RWPE2 (cell line): ENCODE data around the gene POLH.

ENCODE experiments used
- ATAC-seq: fragments of 200-7000 bp; cut with Tn5 transposase; 3 replicates; pipeline ENCODE4 v1.9.1; 2021; ENCODE audit warnings: low read depth
- DNase-seq: peaks from one replicate; pipeline ENCODE4 v3.0.0-alpha.2; 2020; ENCODE audit warnings: low spot score
- H3K27ac ChIP-seq: fragments of 450-650 bp; 2 replicates; pipeline ENCODE4 v1.5.1; 2017; ENCODE audit warnings: mild to moderate bottlenecking; ENCODE audit not compliant: poor library complexity, severe bottlenecking
- H3K27me3 ChIP-seq: fragments of 250-450 bp; sonication (Bioruptor Pico); 2 replicates; pipeline ENCODE4 v1.5.1; 2021; ENCODE audit warnings: mild to moderate bottlenecking, moderate library complexity; ENCODE audit not compliant: insufficient read depth, poor library complexity, severe bottlenecking
- H3K36me3 ChIP-seq: fragments of 250-450 bp; sonication (Bioruptor Pico); 2 replicates; pipeline ENCODE4 v1.5.1; 2020; ENCODE audit warnings: low read depth, mild to moderate bottlenecking, moderate library complexity
- H3K4me1 ChIP-seq: fragments of 250-450 bp; sonication (Bioruptor Pico); 2 replicates; pipeline ENCODE4 v1.5.1; 2021; ENCODE audit warnings: mild to moderate bottlenecking, moderate library complexity; ENCODE audit not compliant: insufficient read depth, poor library complexity, severe bottlenecking
- H3K4me3 ChIP-seq: fragments of 250-450 bp; sonication (Bioruptor Pico); 2 replicates; pipeline ENCODE4 v1.5.1; 2021; ENCODE audit warnings: mild to moderate bottlenecking, moderate library complexity; ENCODE audit not compliant: severe bottlenecking
- H3K9me3 ChIP-seq: fragments of 250-450 bp; sonication (Bioruptor Pico); 2 replicates; pipeline ENCODE4 v1.5.1; 2021; ENCODE audit warnings: mild to moderate bottlenecking, moderate library complexity; ENCODE audit not compliant: severe bottlenecking
- CTCF ChIP-seq: fragments of 450-650 bp; IDR thresholded peaks from one replicate; pipeline ENCODE4 v1.5.1; 2017; ENCODE audit warnings: mild to moderate bottlenecking, moderate library complexity; ENCODE audit not compliant: poor library complexity, severe bottlenecking

The POLH gene

GRCh38 chr6:43570876-43571441 is 5.0 kb upstream of the POLH start:
- Histone ChIP-seq H3K27me3 (no peaks in the 10 kb centered on the region), H3K4me1 (no peaks in the 10 kb centered on the region), H3K36me3 (peaks cover 74% of the 10 kb centered on the region), H3K4me3 (no peak overlapping the region), H3K9me3 (no peaks in the 10 kb centered on the region), H3K27ac (no peak overlapping the region)
- TF ChIP-seq CTCF: no peak
- DNase-seq (no peak), ATAC-seq (no peak)

GRCh38 chr6:43572015-43572414 is 4.0 kb upstream of the POLH start:
- no peaks in the 10 kb centered on the region for H3K9me3 ChIP-seq
- H3K4me1 ChIP-seq: no peaks in the 10 kb centered on the region
- DNase-seq: no peak
- no peak overlapping the region for H3K27ac ChIP-seq
- H3K36me3 ChIP-seq: peaks cover 63% of the 10 kb centered on the region
- TF ChIP-seq CTCF: no peak
- H3K27me3 ChIP-seq: no peaks in the 10 kb centered on the region
- ATAC-seq: no peak
- H3K4me3 ChIP-seq: no peak overlapping the region

GRCh38 chr6:43575105-43575771 is 747 bp upstream of the POLH start:
- H3K4me3 ChIP-seq: peak overlapping the region; percentile 92
- DNase-seq (peak; percentile 62), ATAC-seq (peak; percentile 43)
- peak overlapping the region; percentile 79 for H3K27ac ChIP-seq
- H3K4me1 ChIP-seq: peaks cover 11% of the 10 kb centered on the region
- peaks cover 48% of the 10 kb centered on the region for H3K36me3 ChIP-seq
- TF ChIP-seq CTCF: no peak
- H3K9me3 ChIP-seq: no peaks in the 10 kb centered on the region
- no peaks in the 10 kb centered on the region for H3K27me3 ChIP-seq

GRCh38 chr6:43578748-43579147 is 2.8 kb downstream of the POLH start:
- ATAC-seq (no peak), DNase-seq (no peak)
- Histone ChIP-seq H3K4me3 (no peak overlapping the region), H3K36me3 (peaks cover 36% of the 10 kb centered on the region), H3K9me3 (no peaks in the 10 kb centered on the region), H3K27me3 (no peaks in the 10 kb centered on the region), H3K27ac (no peak overlapping the region), H3K4me1 (peaks cover 11% of the 10 kb centered on the region)
- TF ChIP-seq CTCF: no peak

GRCh38 chr6:43579171-43579570 is 3.2 kb downstream of the POLH start:
- TF ChIP-seq CTCF: no peak
- Histone ChIP-seq H3K36me3 (peaks cover 37% of the 10 kb centered on the region), H3K9me3 (no peaks in the 10 kb centered on the region), H3K4me3 (no peak overlapping the region), H3K27me3 (no peaks in the 10 kb centered on the region), H3K27ac (no peak overlapping the region), H3K4me1 (peaks cover 11% of the 10 kb centered on the region)
- ATAC-seq (no peak), DNase-seq (no peak)
